OCI-LY1 (cell line): Measurements from ENCODE around the gene SLC25A46.

Experiments used
- EZH2 ChIP-seq: fragments of 200-600 bp; sonication (generic), shearing (Covaris generic); IDR thresholded peaks from 2 replicates; pipeline ENCODE4 v1.8.0; 2017; ENCODE audit warnings: borderline replicate concordance, mixed run types, mild to moderate bottlenecking, antibody characterized with exemption, low read length, moderate library complexity, mixed read lengths
- TF ChIP-seq, protein P1 (sequence below): fragments of 200-600 bp; sonication (generic), shearing (Covaris generic); IDR thresholded peaks from 2 replicates; pipeline ENCODE4 v1.5.1; 2017; ENCODE audit warnings: mild to moderate bottlenecking, antibody characterized with exemption, low read length, moderate library complexity, mixed read lengths

GRCh38 chr5:110734101-110734500, 4.7 kb upstream of the SLC25A46 start:
- TF ChIP-seq, protein P1, sequence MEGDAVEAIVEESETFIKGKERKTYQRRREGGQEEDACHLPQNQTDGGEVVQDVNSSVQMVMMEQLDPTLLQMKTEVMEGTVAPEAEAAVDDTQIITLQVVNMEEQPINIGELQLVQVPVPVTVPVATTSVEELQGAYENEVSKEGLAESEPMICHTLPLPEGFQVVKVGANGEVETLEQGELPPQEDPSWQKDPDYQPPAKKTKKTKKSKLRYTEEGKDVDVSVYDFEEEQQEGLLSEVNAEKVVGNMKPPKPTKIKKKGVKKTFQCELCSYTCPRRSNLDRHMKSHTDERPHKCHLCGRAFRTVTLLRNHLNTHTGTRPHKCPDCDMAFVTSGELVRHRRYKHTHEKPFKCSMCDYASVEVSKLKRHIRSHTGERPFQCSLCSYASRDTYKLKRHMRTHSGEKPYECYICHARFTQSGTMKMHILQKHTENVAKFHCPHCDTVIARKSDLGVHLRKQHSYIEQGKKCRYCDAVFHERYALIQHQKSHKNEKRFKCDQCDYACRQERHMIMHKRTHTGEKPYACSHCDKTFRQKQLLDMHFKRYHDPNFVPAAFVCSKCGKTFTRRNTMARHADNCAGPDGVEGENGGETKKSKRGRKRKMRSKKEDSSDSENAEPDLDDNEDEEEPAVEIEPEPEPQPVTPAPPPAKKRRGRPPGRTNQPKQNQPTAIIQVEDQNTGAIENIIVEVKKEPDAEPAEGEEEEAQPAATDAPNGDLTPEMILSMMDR: no peak
- TF ChIP-seq EZH2: no peak
